Subcutaneous adipose tissue (tissue), 4 donors: ENCODE measurements around the gene MAGI1. TPM values are rescaled to one million over a fixed set of nuclear protein-coding genes. Genes with fewer than 3 reads are reported as not detected.

Experiments
- CTCF ChIP-seq: fragments of 450-650 bp; IDR thresholded peaks from one replicate; pipeline ENCODE4 v1.5.1; 2016; ENCODE audit warnings: low read depth, mild to moderate bottlenecking, control low read depth, antibody characterized with exemption, moderate library complexity
- total RNA-seq, 4 donors: library from RNA; depleted of rRNA; stranded (reverse); fragments of >200 nt; gene quantifications; one replicate each; pipeline ENCODE4 v1.1.0, GENCODE V29; 2016

MAGI1 gene
- total RNA-seq, 4 donors from 2014 or later: 15.3 to 56.9 (median 35.4) TPM

GRCh38 chr3:65687741-65688140, 351.0 kb downstream of the MAGI1 start:
- TF ChIP-seq CTCF: no peak

- no peak for TF ChIP-seq CTCF
Observed at GRCh38 chr3:65685621-65686235, 353.0 kb downstream of the MAGI1 start.

GRCh38 chr3:65678516-65678915, 360.2 kb downstream of the MAGI1 start:
- TF ChIP-seq CTCF: no peak

- no peak for TF ChIP-seq CTCF
Observed at GRCh38 chr3:65677486-65678010, 361.2 kb downstream of the MAGI1 start.

DNA sequence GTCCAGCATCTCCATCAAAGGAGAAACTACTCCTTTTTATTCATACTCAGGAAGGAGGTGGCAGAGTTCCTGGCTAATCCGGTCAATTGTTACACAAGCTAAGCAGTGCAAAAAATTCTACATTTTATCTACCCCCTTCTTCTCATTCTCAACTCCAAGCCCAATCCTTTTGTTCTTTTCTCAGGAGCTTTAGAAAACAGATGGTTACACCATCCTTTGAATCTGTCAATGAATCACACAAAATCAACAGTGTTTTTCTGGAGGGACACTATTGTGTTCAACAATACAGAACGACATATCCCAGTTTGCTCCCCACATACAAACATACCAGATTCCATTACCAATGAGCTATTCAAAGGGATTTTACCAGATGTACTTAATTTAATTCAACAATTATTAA, 362.1 kb downstream of the MAGI1 start:
- no peak for TF ChIP-seq CTCF

GRCh38 chr3:65675011-65675410, 363.7 kb downstream of the MAGI1 start:
- TF ChIP-seq CTCF: no peak

DNA sequence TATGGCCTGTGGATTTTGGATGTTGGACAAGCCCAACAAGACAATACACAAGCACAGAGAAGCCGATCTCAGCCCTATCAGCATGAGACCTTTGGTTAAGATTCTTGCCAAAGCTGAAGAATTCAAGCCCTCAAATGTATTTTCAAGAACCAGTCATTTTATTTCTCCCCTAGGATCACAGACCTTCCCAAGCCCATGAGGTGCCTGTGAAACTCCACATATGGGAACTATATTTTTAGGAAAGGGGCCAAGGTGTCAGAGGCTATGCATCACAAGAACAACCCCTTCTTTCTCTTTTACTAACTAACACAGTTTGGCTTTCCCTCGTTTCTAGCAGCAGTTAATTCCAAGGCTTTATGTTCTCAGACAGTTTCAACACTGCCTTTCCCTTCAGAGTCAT, 364.5 kb downstream of the MAGI1 start:
- TF ChIP-seq CTCF: no peak
